ENCODE measurements around the gene PUM2. TPM values are rescaled to one million over a fixed set of nuclear protein-coding genes. Genes with fewer than 3 reads are reported as not detected.

PUM2 gene
- total and polyA plus RNA-seq, 5 experiments from 2014 or later = 17.1 to 177 (median 19.0) TPM

DNA sequence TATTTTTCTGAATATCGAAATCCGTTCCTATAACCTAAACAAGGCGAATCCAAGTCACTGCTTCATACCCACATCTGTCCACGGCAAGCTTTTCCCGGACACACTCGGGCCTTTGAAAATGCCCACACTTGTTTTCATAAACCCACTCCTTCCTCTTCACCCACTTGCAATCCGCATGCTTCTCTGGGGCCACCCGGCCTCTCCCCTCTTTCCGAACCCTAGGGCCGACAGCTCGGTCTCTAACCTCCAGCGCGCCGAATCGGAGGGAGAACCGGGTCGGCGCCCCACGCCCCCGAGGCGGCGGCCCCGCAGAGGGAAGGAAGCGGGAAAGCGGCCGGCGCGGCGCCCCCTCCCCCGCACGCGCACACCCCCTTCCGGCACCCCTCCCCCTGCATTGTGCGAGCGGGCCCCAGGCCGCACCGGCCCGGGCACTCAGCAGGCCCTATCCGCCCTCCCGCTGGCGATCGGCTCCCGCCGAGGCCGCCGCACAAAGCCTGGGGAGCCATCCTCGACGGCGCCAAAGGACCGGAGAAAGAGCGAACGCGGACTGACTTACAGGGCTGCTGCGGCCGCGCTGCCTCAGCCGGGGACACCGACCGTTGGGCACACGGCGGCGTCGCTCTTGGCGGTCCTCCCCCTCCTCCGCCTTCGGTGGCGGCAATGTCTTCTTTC, 467 bp downstream of the PUM2 start:
- H3K27ac Mint-ChIP-seq = peak overlapping the region in 9 of 10 donors; percentile 72 to 97 (median 91)
- ATAC-seq (peak; percentile 9 to 31), DNase-seq (peak in 9 of 10 donors; percentile 8 to 76 (median 56))
- H3K4me1 Mint-ChIP-seq = peaks cover 19 to 47% (median 43%) of the 10 kb centered on the region in 4 donors
- H3K27me3 Mint-ChIP-seq = no peaks in the 10 kb centered on the region
- peaks cover 0 to 10% (median 4%) of the 10 kb centered on the region in 3 donors for H3K36me3 Mint-ChIP-seq
- H3K4me3 Mint-ChIP-seq = peak overlapping the region in 7 of 10 donors; percentile 84 to 96 (median 93)
- POLR2A ChIA-PET = interaction anchor here (0.5 to 1.7 kb wide), 10 partner anchors 11 to 301 kb away, joined by 3 to 4 read pairs (median 3); partner anchors contain the start of genes HS1BP3 and LAPTM4A
- no peaks in the 10 kb centered on the region for H3K9me3 Mint-ChIP-seq

GRCh38 chr2:20349513-20349921, 1.1 kb downstream of the PUM2 start:
- POLR2A ChIA-PET = interaction anchor here (0.5 to 1.7 kb wide), 11 partner anchors 11 to 302 kb away, joined by 3 to 4 read pairs (median 3); partner anchors contain the start of genes HS1BP3 and LAPTM4A
- Mint-ChIP-seq H3K4me1 (peaks cover 20 to 54% (median 49%) of the 10 kb centered on the region in 4 donors), H3K4me3 (peak overlapping the region in 7 of 10 donors; percentile 84 to 96 (median 93))

DNA sequence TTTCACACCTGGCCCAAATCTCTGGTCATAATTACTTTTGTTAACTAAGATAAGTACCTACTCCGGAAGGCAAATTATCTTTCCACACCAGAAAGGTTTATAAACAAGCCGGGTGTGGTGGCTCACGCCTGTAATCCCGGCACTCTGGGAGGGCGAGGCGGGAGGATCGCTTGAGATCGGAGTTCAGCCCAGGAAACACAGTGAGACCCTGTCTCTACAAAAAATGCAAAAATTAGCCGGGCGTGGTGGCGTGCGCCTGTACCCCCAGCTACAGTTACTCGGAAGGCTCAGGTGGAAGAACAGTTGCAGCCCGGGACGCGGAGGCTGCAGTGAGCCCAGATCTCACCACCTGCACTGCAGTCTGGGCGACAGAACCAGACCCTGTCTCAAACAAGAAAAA, 2.1 kb downstream of the PUM2 start:
- no peaks in the 10 kb centered on the region for H3K27me3 Mint-ChIP-seq
- ATAC-seq (no peak), DNase-seq (no peak)
- peak overlapping the region in 7 of 10 donors; percentile 84 to 96 (median 93) for H3K4me3 Mint-ChIP-seq
- H3K4me1 Mint-ChIP-seq = peaks cover 24 to 63% (median 58%) of the 10 kb centered on the region in 4 donors
- peaks cover 0 to 12% (median 4%) of the 10 kb centered on the region in 3 donors for H3K36me3 Mint-ChIP-seq
- peak overlapping the region; percentile 36 to 90 (median 76) for H3K27ac Mint-ChIP-seq
- POLR2A ChIA-PET = interaction anchor here (1.7 kb wide), 1 partner anchor 297 kb away, joined by 4 read pairs; the partner anchor contains the start of gene LAPTM4A
- H3K9me3 Mint-ChIP-seq = no peaks in the 10 kb centered on the region

More at GRCh38 chr2:20349513-20349921, 1.1 kb downstream of the PUM2 start:
- ATAC-seq (no peak), DNase-seq (no peak)
- Mint-ChIP-seq H3K27me3 (no peaks in the 10 kb centered on the region), H3K9me3 (no peaks in the 10 kb centered on the region), H3K27ac (peak overlapping the region in 9 of 10 donors; percentile 72 to 97 (median 91)), H3K36me3 (peaks cover 0 to 10% (median 4%) of the 10 kb centered on the region in 3 donors)

GRCh38 chr2:20346565-20347381, 3.9 kb downstream of the PUM2 start:
- Mint-ChIP-seq H3K36me3 (peaks cover 0 to 12% (median 4%) of the 10 kb centered on the region in 3 donors), H3K4me3 (peak overlapping the region in 9 of 10 donors; percentile 13 to 79 (median 51)), H3K27ac (peak overlapping the region in 9 of 10 donors; percentile 16 to 79 (median 39)), H3K4me1 (peaks cover 24 to 75% (median 67%) of the 10 kb centered on the region in 4 donors), H3K27me3 (no peaks in the 10 kb centered on the region), H3K9me3 (no peaks in the 10 kb centered on the region)
- POLR2A ChIA-PET = no interaction called here
- ATAC-seq (no peak), DNase-seq (no peak)

DNA sequence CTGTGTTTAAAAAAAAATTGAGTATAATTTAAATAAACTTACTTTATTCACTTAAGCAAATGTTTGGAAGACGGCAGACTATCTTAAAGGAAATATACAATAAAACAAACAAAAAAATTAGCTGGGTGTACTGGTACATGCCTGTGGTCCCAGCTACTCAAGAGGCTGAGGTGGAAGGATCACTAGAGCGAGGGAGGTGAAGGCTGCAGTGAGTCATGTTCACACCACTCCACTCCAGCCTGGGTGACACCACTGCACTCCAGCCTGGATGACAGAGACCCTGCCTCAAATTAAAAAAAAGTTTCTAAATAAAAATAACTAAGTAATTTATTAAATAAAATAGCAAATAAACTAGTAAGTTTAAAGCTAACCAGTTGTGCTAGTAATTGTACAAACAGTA, 7.5 kb downstream of the PUM2 start:
- Mint-ChIP-seq H3K27me3 (no peaks in the 10 kb centered on the region), H3K4me3 (peak overlapping the region in 1 of 10 donors; percentile 57), H3K9me3 (no peaks in the 10 kb centered on the region), H3K36me3 (peaks cover 0 to 20% (median 4%) of the 10 kb centered on the region in 3 donors), H3K27ac (peak overlapping the region in 1 of 10 donors; percentile 47), H3K4me1 (peaks cover 26 to 91% (median 84%) of the 10 kb centered on the region in 4 donors)
- no peak for DNase-seq
- POLR2A ChIA-PET = interaction anchor here (1.1 kb wide), 1 partner anchor 10 kb away, joined by 3 read pairs; no protein-coding TSS in a partner anchor
- ATAC-seq = peak in 1 of 2 donors; percentile 34

- peaks cover 0 to 20% (median 1%) of the 10 kb centered on the region in 3 donors for H3K36me3 Mint-ChIP-seq
- H3K4me1 Mint-ChIP-seq = peaks cover 16 to 92% (median 86%) of the 10 kb centered on the region in 4 donors
- H3K27ac Mint-ChIP-seq = peak overlapping the region in 5 of 10 donors; percentile 12 to 62 (median 42)
- DNase-seq (no peak), ATAC-seq (no peak)
- H3K4me3 Mint-ChIP-seq = peak overlapping the region in 7 of 10 donors; percentile 22 to 69 (median 53)
- no peaks in the 10 kb centered on the region for H3K9me3 Mint-ChIP-seq
- no peaks in the 10 kb centered on the region for H3K27me3 Mint-ChIP-seq
- POLR2A ChIA-PET = interaction anchor here (1.1 kb wide), 1 partner anchor 11 kb away, joined by 3 read pairs; no protein-coding TSS in a partner anchor
Measured at GRCh38 chr2:20339012-20339411, 11.6 kb downstream of the PUM2 start.

DNA sequence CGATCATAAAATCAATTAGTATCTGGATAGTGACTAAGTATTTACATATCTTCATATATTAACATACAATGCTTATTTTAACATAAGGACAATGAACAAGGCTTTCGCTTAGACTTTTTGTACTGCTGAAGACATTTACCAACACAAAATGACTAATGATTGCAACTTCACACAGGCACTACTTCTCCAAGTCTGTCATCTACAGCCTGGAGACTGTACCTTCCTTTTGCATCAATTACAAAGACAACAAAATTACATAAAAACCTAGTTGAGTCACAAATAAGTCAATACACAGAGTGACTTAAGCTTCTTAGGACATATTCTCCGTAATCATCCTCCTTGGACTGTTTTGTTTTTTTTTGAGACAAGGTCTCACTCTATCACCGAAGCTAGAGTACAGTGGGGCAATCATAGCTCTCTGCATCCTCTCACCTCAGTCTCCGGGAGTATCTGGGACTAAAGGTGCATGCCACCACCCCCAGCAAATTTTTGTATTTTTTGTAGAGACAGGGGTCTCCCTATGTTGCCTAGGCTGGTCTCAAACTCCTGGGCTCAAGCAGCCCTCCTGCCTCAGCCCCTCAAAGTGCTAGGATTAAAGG, 15.9 kb downstream of the PUM2 start:
- peak overlapping the region in 9 of 10 donors; percentile 5 to 91 (median 65) for H3K27ac Mint-ChIP-seq
- DNase-seq = no peak
- peaks cover 23 to 43% (median 27%) of the 10 kb centered on the region in 3 donors for H3K36me3 Mint-ChIP-seq
- no peaks in the 10 kb centered on the region for H3K27me3 Mint-ChIP-seq
- H3K4me1 Mint-ChIP-seq = peaks cover 26 to 94% (median 83%) of the 10 kb centered on the region in 4 donors
- peak; percentile 38 to 49 for ATAC-seq
- H3K9me3 Mint-ChIP-seq = peaks cover 2 to 29% (median 10%) of the 10 kb centered on the region in 9 donors
- peak overlapping the region; percentile 16 to 78 (median 52) for H3K4me3 Mint-ChIP-seq
- POLR2A ChIA-PET = interaction anchor here (1.2 kb wide), 1 partner anchor 15 kb away, joined by 4 read pairs; no protein-coding TSS in a partner anchor

DNA sequence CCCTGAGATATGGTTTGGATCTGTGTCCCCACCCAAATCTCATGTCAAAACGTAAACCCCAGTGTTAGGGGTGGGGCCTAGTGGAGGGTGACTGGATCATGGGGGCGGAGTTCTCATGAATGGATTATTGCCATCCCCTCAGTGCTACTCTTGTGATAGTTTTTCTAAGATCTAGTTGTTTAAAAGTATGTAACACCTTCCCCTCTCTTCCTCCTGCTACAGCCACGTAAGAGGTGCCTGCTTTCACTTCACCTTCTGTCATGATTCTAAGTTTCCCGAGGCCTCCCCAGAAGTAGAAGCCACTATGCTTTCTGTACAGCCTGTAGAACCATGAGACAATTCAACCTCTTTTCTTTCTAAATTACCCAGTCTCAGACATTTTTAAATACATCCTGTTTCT, 16.9 kb downstream of the PUM2 start:
- H3K4me1 Mint-ChIP-seq = peaks cover 26 to 95% (median 83%) of the 10 kb centered on the region in 4 donors
- ATAC-seq (peak; percentile 29 to 53), DNase-seq (no peak)
- H3K27me3 Mint-ChIP-seq = no peaks in the 10 kb centered on the region
- POLR2A ChIA-PET = no interaction called here
- peaks cover 2 to 32% (median 10%) of the 10 kb centered on the region in 9 donors for H3K9me3 Mint-ChIP-seq
- H3K27ac Mint-ChIP-seq = peak overlapping the region in 9 of 10 donors; percentile 5 to 90 (median 63)
- H3K4me3 Mint-ChIP-seq = peak overlapping the region in 7 of 10 donors; percentile 9 to 54 (median 31)
- peaks cover 23 to 45% (median 32%) of the 10 kb centered on the region in 3 donors for H3K36me3 Mint-ChIP-seq

GRCh38 chr2:20330192-20330591, 20.5 kb downstream of the PUM2 start:
- H3K9me3 Mint-ChIP-seq = peaks cover 2 to 32% (median 10%) of the 10 kb centered on the region in 9 donors
- peak overlapping the region in 6 of 10 donors; percentile 2 to 79 (median 34) for H3K27ac Mint-ChIP-seq
- DNase-seq = no peak
- POLR2A ChIA-PET = no interaction called here
- peaks cover 33 to 90% (median 77%) of the 10 kb centered on the region in 4 donors for H3K4me1 Mint-ChIP-seq
- H3K36me3 Mint-ChIP-seq = peaks cover 23 to 73% (median 37%) of the 10 kb centered on the region in 3 donors
- peak overlapping the region in 1 of 10 donors; percentile 7 for H3K4me3 Mint-ChIP-seq
- no peak for ATAC-seq
- H3K27me3 Mint-ChIP-seq = no peaks in the 10 kb centered on the region

- H3K36me3 Mint-ChIP-seq = peaks cover 20 to 89% (median 38%) of the 10 kb centered on the region in 3 donors
Measured at GRCh38 chr2:20327370-20327769, 23.3 kb downstream of the PUM2 start.

GRCh38 chr2:20326163-20326780, 24.4 kb downstream of the PUM2 start:
- H3K36me3 Mint-ChIP-seq = peaks cover 9 to 88% (median 32%) of the 10 kb centered on the region in 3 donors

More at GRCh38 chr2:20327370-20327769, 23.3 kb downstream of the PUM2 start:
- Mint-ChIP-seq H3K4me3 (peak overlapping the region in 1 of 10 donors; percentile 6), H3K27me3 (no peaks in the 10 kb centered on the region), H3K9me3 (peaks cover 2 to 29% (median 10%) of the 10 kb centered on the region in 9 donors), H3K4me1 (peaks cover 33 to 84% (median 75%) of the 10 kb centered on the region in 4 donors), H3K27ac (peak overlapping the region in 3 of 10 donors; percentile 41 to 81 (median 43))
- no peak for ATAC-seq
- DNase-seq = no peak
- POLR2A ChIA-PET = interaction anchor here (0.8 to 0.9 kb wide), 2 partner anchors 22 to 24 kb away, joined by 3 read pairs; no protein-coding TSS in a partner anchor

More at GRCh38 chr2:20326163-20326780, 24.4 kb downstream of the PUM2 start:
- Mint-ChIP-seq H3K27ac (peak overlapping the region; percentile 2 to 81 (median 49)), H3K27me3 (no peaks in the 10 kb centered on the region), H3K4me1 (peaks cover 34 to 80% (median 77%) of the 10 kb centered on the region in 4 donors), H3K4me3 (peak overlapping the region in 5 of 10 donors; percentile 0 to 69 (median 31)), H3K9me3 (peaks cover under 1 to 18% (median 8%) of the 10 kb centered on the region in 9 donors)
- POLR2A ChIA-PET = interaction anchor here (0.8 to 1.2 kb wide), 2 partner anchors 23 to 25 kb away, joined by 3 to 4 read pairs; no protein-coding TSS in a partner anchor
- DNase-seq = peak in 9 of 10 donors; percentile 17 to 64 (median 39)
- ATAC-seq = peak; percentile 84 to 93

All from naive thymus-derived CD8-positive, alpha-beta T cell (primary cell).